DND-41 (cell line): ENCODE data around the gene NEAT1.

Experiments
- ATAC-seq: fragments of 200-7000 bp; cut with Tn5 transposase; 3 replicates; pipeline ENCODE4 v1.9.1; 2021; ENCODE audit warnings: low read depth; ENCODE audit not compliant: insufficient read depth
- DNase-seq: peaks from one replicate; pipeline ENCODE4 v3.0.0-alpha.2; 2020
- H2AFZ ChIP-seq: 2 replicates; pipeline ENCODE4 v1.6.0; 2012; ENCODE audit warnings: low read depth, low read length
- H3K27ac ChIP-seq: 2 replicates; pipeline ENCODE4 v1.5.1; 2012; ENCODE audit warnings: low read length, inconsistent platforms
- H3K27me3 ChIP-seq: fragments of 200-600 bp; sonication (generic); 2 replicates; pipeline ENCODE4 v1.6.0; 2012; ENCODE audit warnings: low read length, mild to moderate bottlenecking, inconsistent platforms; ENCODE audit not compliant: insufficient read depth, poor library complexity
- H3K36me3 ChIP-seq: 2 replicates; pipeline ENCODE4 v1.5.1; 2012; ENCODE audit warnings: low read length, inconsistent platforms; ENCODE audit not compliant: insufficient read depth
- H3K4me1 ChIP-seq: 2 replicates; pipeline ENCODE4 v1.5.1; 2012; ENCODE audit warnings: mild to moderate bottlenecking, low read length; ENCODE audit not compliant: insufficient read depth
- H3K4me2 ChIP-seq: 2 replicates; pipeline ENCODE4 v1.6.0; 2012; ENCODE audit warnings: mild to moderate bottlenecking, moderate library complexity, low read length, inconsistent platforms; ENCODE audit not compliant: insufficient read depth
- H3K4me3 ChIP-seq, 2 experiments: fragments of 200-600 bp in 1 of 2; shearing (Covaris generic) in 1 of 2; 2 replicates each; pipeline ENCODE4 v1.5.1; 2012 to 2016; ENCODE audit warnings: inconsistent platforms in 2 of 2, low read length in 2 of 2, mild to moderate bottlenecking in 2 of 2, low read depth in 1 of 2, moderate library complexity in 1 of 2
- H3K79me2 ChIP-seq: 2 replicates; pipeline ENCODE4 v1.6.0; 2012; ENCODE audit warnings: low read length, inconsistent platforms; ENCODE audit not compliant: insufficient read depth
- H3K9ac ChIP-seq: 2 replicates; pipeline ENCODE4 v1.6.0; 2012; ENCODE audit warnings: low read depth, mild to moderate bottlenecking, inconsistent platforms, low read length, moderate library complexity
- H3K9me3 ChIP-seq: 2 replicates; pipeline ENCODE4 v1.5.1; 2012; ENCODE audit warnings: low read length, moderate library complexity, mild to moderate bottlenecking, inconsistent platforms; ENCODE audit not compliant: insufficient read depth, severe bottlenecking
- H4K20me1 ChIP-seq: 2 replicates; pipeline ENCODE4 v1.6.0; 2012; ENCODE audit warnings: low read length; ENCODE audit not compliant: insufficient read depth
- EZH2 ChIP-seq: IDR thresholded peaks from 3 replicates; pipeline ENCODE4 v1.6.1; 2012; ENCODE audit warnings: borderline replicate concordance, low read depth, mild to moderate bottlenecking, moderate library complexity, low read length, inconsistent platforms; ENCODE audit not compliant: severe bottlenecking
- TF ChIP-seq, protein P1 (sequence below): IDR thresholded peaks from 2 replicates; pipeline ENCODE4 v1.5.1; 2012; ENCODE audit warnings: borderline replicate concordance, low read length, moderate library complexity, mild to moderate bottlenecking; ENCODE audit not compliant: poor library complexity, severe bottlenecking; ENCODE audit errors: extremely low read depth

Gene NEAT1

DNA sequence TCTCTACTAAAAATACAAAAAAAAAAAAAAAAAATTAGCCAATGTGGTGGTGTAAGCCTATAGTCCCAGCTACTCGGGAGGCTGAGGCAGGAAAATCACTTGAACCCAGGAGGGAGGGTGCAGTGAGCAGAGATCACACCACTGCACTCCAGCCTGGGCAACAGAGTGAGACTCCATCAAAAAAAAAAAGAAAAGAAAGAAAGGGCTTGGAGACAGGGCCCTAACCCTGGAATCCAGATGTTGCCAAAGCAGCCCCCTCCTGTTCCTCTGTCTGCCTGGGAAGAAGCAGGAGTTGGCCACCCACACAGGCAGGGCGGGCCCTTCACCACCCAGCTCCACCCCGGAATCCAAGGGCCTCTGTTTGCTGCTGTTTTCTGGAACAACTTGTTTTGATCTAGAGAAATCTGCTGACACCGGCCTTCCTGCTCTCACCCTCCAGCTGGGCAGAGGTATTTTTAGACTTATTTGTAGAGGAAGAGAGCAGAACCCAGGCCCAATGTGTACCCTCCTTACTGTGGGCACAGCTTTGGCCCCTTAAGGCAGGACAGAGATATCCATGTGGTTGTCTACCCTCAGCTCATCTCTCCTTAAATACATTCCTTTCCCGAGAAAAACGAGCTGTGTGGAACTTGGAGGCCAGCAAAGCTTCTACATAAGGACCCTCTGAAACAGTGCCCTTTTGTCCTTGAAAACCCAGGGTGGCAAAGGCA is 2.7 kb upstream of the NEAT1 start:
- DNase-seq (peak; percentile 83), ATAC-seq (peak; percentile 4; the same call in 1 of the 3 replicates)
- Histone ChIP-seq H4K20me1 (peaks cover 22% of the 10 kb centered on the region), H3K79me2 (peaks cover 84% of the 10 kb centered on the region), H3K4me1 (peaks cover 63% of the 10 kb centered on the region), H3K9me3 (no peaks in the 10 kb centered on the region), H3K27me3 (no peaks in the 10 kb centered on the region), H2AFZ (no peak overlapping the region), H3K9ac (peak overlapping the region; percentile 98), H3K27ac (peak overlapping the region; percentile 99), H3K36me3 (peaks cover 21% of the 10 kb centered on the region), H3K4me2 (peak overlapping the region; percentile 86), H3K4me3 (peak overlapping the region in 1 of 2 experiments; percentile 79; a peak in 3 of 4 replicates)
- no peak for TF ChIP-seq EZH2
- TF ChIP-seq, protein P1, sequence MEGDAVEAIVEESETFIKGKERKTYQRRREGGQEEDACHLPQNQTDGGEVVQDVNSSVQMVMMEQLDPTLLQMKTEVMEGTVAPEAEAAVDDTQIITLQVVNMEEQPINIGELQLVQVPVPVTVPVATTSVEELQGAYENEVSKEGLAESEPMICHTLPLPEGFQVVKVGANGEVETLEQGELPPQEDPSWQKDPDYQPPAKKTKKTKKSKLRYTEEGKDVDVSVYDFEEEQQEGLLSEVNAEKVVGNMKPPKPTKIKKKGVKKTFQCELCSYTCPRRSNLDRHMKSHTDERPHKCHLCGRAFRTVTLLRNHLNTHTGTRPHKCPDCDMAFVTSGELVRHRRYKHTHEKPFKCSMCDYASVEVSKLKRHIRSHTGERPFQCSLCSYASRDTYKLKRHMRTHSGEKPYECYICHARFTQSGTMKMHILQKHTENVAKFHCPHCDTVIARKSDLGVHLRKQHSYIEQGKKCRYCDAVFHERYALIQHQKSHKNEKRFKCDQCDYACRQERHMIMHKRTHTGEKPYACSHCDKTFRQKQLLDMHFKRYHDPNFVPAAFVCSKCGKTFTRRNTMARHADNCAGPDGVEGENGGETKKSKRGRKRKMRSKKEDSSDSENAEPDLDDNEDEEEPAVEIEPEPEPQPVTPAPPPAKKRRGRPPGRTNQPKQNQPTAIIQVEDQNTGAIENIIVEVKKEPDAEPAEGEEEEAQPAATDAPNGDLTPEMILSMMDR, result no peak

DNA sequence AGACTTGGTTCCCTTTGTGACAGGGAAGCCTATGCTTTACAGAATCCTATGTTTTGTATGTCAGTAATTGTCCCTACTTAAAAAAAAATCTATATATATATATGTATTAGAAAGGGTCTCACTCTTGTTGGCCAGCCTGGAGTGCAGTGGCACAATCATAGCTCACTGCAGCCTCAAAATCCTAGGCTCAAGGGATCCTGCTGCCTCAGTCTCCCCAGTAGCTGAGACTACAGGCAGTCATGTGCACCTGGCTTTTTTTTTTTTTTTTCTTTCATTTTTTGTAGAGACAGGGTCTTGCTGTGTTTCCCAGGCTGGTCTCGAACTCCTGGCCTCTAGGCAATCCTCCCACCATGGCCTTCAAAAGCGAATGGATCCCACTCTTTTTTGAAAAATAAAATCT is 2.1 kb upstream of the NEAT1 start:
- TF ChIP-seq, protein P1, result no peak
- no peak for TF ChIP-seq EZH2
- ATAC-seq (no peak), DNase-seq (no peak)
- Histone ChIP-seq H3K9ac (peak overlapping the region; percentile 98), H4K20me1 (peaks cover 28% of the 10 kb centered on the region), H3K4me2 (peak overlapping the region; percentile 86), H3K36me3 (peaks cover 27% of the 10 kb centered on the region), H3K27ac (peak overlapping the region; percentile 99), H3K4me3 (peak overlapping the region; percentile 8 to 79; a peak in 3 of 4 replicates), H3K9me3 (no peaks in the 10 kb centered on the region), H3K79me2 (peaks cover 89% of the 10 kb centered on the region), H3K27me3 (no peaks in the 10 kb centered on the region), H2AFZ (no peak overlapping the region), H3K4me1 (peaks cover 68% of the 10 kb centered on the region)

DNA sequence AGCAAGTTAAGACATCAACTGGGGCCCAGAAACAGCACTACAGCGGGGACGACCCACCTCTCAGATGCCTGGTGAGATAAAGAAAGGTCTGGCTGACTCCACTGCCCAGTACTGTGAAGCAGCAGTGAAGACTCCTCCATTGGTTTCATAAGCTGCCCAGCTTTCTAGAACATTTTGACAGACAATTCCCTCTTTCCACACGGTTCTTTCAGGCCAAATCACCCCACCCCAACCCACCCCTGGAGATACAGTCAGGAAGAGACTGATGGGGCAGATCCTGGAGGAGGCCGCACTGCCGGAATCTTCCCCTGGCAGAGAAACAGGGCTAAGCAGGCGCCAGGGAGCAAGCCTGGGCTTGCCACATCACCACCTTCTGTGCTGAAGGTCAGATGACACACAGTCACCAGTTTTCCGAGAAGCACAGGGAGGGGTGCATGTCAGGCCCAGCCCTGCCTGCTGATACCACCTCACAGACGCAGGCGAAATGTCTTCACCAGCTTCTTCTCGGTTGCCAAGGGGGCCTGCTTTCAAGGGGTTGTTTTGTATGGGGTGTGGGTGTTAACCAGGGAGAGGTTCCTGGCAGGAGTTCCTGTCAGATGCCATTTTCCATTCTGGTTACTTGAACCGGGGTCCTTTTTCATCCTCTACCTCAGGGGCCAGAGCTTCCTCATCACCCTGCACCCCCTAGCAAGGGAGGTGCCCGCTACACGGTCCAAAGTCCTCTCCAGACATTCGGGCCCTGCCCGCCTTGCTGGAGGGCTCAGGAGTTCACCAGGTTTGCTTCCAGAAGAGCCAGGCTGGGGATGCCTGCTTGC is 1.4 kb upstream of the NEAT1 start:
- Histone ChIP-seq H3K27ac (peak overlapping the region; percentile 99), H3K27me3 (no peaks in the 10 kb centered on the region), H3K9ac (peak overlapping the region; percentile 98), H4K20me1 (peaks cover 35% of the 10 kb centered on the region), H3K79me2 (peaks cover 96% of the 10 kb centered on the region), H3K4me3 (peak overlapping the region; percentile 34 to 79; a peak in 3 of 4 replicates), H3K36me3 (peaks cover 34% of the 10 kb centered on the region), H3K4me1 (peaks cover 70% of the 10 kb centered on the region), H2AFZ (no peak overlapping the region), H3K9me3 (no peaks in the 10 kb centered on the region), H3K4me2 (peak overlapping the region; percentile 86)
- DNase-seq, result peak; percentile 94
- TF ChIP-seq, protein P1, result peak; percentile 0
- no peak for TF ChIP-seq EZH2
- ATAC-seq, result peak; percentile 55
